WTC11 (cell line): Measurements from ENCODE around the gene HNF1B.

Experiments used
- CTCF ChIP-seq: fragments of 200-600 bp; IDR thresholded peaks from 2 replicates; pipeline ENCODE4 v1.8.0; 2022; ENCODE audit warnings: antibody characterized with exemption
- E2F1 ChIP-seq: sonication (generic); formaldehyde crosslinking; IDR thresholded peaks from 2 replicates; pipeline ENCODE4 v1.8.0; 2022; ENCODE audit warnings: mild to moderate bottlenecking, missing genetic modification reagents
- MAX ChIP-seq: sonication (generic); formaldehyde crosslinking; IDR thresholded peaks from 2 replicates; pipeline ENCODE4 v1.8.0; 2022; ENCODE audit warnings: mild to moderate bottlenecking, missing genetic modification reagents
- SMAD4 ChIP-seq: sonication (generic); formaldehyde crosslinking; IDR thresholded peaks from 2 replicates; pipeline ENCODE4 v1.8.0; 2022; ENCODE audit warnings: mild to moderate bottlenecking, missing genetic modification reagents
- TF ChIP-seq, protein P1 (sequence below): sonication (generic); formaldehyde crosslinking; IDR thresholded peaks from 2 replicates; pipeline ENCODE4 v1.8.1; 2022; ENCODE audit warnings: low read depth, missing genetic modification reagents, borderline replicate concordance
- TF ChIP-seq, protein P2 (sequence below): sonication (generic); formaldehyde crosslinking; IDR thresholded peaks from 2 replicates; pipeline ENCODE4 v1.8.1; 2023; ENCODE audit warnings: mild to moderate bottlenecking, missing genetic modification reagents, moderate library complexity

DNA sequence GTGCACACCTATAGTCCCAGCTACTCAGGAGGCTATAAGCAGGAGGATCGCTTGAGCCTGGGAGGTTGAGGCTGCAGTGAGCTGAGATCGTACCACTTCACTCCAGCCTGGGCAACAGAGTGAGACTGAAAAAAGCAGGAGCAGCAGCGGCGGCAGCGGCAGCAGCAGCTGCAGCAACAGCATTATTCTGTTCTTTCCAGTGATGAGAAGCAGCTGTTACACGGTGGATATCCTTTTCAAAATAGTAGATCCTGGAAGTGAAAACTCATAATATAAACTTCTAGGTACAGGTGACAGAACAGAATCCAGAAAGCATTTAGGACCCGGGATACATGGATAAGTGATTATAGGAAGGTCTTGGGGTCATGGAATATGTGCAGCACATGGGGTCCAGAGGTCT is 17.8 kb upstream of the HNF1B start:
- TF ChIP-seq CTCF (no peak), SMAD4 (no peak), E2F1 (CRISPR knock-in tag) (no peak), MAX (CRISPR knock-in tag) (no peak)
- TF ChIP-seq, protein P1, sequence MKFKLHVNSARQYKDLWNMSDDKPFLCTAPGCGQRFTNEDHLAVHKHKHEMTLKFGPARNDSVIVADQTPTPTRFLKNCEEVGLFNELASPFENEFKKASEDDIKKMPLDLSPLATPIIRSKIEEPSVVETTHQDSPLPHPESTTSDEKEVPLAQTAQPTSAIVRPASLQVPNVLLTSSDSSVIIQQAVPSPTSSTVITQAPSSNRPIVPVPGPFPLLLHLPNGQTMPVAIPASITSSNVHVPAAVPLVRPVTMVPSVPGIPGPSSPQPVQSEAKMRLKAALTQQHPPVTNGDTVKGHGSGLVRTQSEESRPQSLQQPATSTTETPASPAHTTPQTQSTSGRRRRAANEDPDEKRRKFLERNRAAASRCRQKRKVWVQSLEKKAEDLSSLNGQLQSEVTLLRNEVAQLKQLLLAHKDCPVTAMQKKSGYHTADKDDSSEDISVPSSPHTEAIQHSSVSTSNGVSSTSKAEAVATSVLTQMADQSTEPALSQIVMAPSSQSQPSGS (CRISPR knock-in tag): no peak
- TF ChIP-seq, protein P2, sequence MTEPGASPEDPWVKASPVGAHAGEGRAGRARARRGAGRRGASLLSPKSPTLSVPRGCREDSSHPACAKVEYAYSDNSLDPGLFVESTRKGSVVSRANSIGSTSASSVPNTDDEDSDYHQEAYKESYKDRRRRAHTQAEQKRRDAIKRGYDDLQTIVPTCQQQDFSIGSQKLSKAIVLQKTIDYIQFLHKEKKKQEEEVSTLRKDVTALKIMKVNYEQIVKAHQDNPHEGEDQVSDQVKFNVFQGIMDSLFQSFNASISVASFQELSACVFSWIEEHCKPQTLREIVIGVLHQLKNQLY: no peak
